IPS-18c (cell line): ENCODE results near the gene ICOS.

Source experiments
- H3K4me3 ChIP-seq: 2 replicates; pipeline ENCODE4 v1.7.0; 2013; ENCODE audit warnings: low read depth, mild to moderate bottlenecking, low read length, moderate library complexity; ENCODE audit not compliant: insufficient read depth
- H3K9me3 ChIP-seq: one replicate; pipeline ENCODE4 v1.6.1; 2013; ENCODE audit warnings: mild to moderate bottlenecking, low read length, moderate library complexity; ENCODE audit not compliant: control insufficient read depth, insufficient read depth

Gene ICOS

GRCh38 chr2:203936535-203936934 is at the start of gene ICOS:
ICOS (plus strand) TSS chr2:203936763; CDS start chr2:203936815, 52 bp downstream.
- no peaks in the 10 kb centered on the region for H3K9me3 ChIP-seq
- H3K4me3 ChIP-seq = no peak within 1 kb of the TSS

DNA sequence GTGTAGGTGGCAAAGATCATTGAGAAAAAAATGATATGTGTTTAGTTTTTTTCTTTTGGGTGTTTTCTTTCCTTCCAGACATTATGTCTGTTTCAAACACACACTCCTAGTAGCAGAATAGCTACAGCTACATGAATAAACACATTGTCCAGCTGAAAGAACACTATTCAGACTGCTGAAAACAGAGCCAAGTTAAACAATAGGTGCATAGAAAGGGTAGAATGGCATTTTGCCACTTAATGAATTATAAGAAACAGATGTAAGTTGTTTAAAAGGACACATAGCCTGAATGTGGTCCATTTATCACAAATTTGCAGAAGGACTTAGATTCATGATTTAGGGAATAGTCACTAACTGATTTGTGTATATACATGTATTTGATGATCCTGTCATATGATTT is 48.9 kb upstream of the ICOS start:
- Histone ChIP-seq H3K4me3 (no peak overlapping the region), H3K9me3 (no peaks in the 10 kb centered on the region)

DNA sequence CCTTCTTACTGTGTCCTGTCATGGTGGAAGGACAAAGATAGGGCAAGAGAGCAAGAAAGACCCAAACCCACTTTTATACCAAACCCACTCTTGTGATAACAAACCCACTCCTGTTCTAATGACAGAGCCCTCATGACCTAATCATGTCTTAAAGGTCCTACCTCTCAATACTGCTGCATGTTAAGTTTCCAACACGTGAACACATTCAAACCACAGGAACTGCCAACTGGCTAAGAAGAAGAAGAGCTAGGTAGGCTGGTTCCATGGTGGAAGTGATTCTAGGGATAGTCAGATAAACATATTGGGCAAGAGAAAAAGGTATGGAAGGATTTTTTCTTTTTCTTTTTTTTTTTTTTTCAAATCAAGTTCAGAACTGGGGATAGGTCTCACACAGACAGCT is 47.0 kb upstream of the ICOS start:
- H3K4me3 ChIP-seq = no peak overlapping the region
- no peaks in the 10 kb centered on the region for H3K9me3 ChIP-seq

GRCh38 chr2:203889944-203890343 is 46.6 kb upstream of the ICOS start:
- Histone ChIP-seq H3K4me3 (no peak overlapping the region), H3K9me3 (no peaks in the 10 kb centered on the region)

DNA sequence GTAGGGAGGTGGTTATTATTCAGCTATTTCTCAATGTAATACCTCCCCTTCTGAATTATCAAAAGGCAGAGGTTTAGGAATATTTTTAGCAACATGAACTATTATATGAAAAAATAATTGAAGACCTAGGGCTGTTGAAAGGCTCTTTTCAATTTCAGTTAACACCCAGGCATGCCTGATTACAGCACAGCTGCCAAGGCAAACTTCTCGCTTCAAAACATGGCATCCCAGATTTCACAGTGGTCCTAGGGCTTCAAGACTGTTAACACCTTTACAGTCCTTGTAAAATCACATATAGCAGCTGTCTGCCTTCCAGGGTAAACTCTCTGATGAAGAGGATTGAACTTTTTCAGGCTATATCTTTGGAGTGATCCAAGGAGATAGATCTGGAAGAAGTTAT is 45.8 kb upstream of the ICOS start:
- Histone ChIP-seq H3K9me3 (no peaks in the 10 kb centered on the region), H3K4me3 (no peak overlapping the region)

DNA sequence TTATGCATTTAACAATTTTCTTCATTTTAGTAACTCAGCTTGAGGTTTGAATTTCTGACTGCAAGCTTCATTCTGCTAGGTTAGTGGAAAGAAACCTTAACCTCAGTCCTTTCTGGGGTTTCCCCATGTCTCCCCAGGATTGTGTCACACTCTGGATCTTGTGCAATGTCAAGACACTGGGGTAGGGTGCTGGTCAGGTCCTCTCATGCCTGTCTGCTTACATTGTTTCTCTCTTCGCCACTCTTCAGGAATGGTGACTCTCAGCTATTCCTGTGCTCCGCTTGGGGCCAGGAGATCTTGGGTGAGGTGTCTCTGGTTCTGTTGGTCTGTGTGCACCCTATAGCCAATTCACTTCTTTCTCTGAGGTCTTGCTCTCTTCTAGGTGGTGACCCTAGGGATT is 45.1 kb upstream of the ICOS start:
- H3K4me3 ChIP-seq = no peak overlapping the region

GRCh38 chr2:203892207-203892606 is 44.4 kb upstream of the ICOS start:
- Histone ChIP-seq H3K9me3 (no peaks in the 10 kb centered on the region), H3K4me3 (no peak overlapping the region)

More for the DNA sequence above, 45.1 kb upstream of the ICOS start:
- no peaks in the 10 kb centered on the region for H3K9me3 ChIP-seq

DNA sequence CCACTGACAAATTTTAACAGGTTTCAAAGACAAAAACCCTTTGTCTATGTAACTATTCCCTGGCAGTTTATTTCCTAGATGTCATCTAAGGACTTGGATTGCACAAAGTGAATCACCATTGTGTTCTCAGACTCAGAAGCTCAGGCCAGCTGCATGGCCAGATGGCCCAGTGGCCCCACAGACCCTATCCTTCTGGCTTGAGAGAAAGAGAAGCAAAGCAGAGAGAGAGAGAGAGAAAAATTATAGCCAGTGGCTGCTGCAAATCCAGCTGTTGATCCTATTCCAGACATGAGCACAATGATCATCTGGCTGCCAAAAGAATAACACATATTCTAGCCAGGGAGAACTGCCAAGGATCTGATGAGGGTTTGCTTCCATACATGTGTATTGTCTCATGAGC is 43.2 kb upstream of the ICOS start:
- H3K4me3 ChIP-seq = no peak overlapping the region
- H3K9me3 ChIP-seq = no peaks in the 10 kb centered on the region

DNA sequence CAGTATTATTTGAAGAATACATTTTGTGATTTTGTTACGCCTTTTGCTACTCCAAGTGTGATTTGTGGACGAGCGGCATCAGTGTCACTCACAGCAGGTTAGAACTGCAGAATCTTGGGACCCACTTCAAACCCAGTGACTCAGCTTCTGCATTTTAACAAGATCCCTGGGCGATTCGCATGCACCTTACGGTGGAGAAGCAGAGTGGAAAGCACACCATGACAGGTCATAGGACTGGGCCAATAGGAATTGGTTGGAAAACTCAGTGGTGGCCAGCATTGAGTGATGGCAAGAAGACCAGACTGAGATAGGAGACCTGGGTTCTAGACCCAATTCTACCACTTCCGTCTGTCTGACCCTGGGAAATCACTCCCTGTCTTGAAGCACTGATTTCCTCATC is 42.7 kb upstream of the ICOS start:
- Histone ChIP-seq H3K9me3 (no peaks in the 10 kb centered on the region), H3K4me3 (no peak overlapping the region)

- no peak overlapping the region for H3K4me3 ChIP-seq
- H3K9me3 ChIP-seq = no peaks in the 10 kb centered on the region
Measured at GRCh38 chr2:203894262-203894661, 42.3 kb upstream of the ICOS start.

- Histone ChIP-seq H3K9me3 (no peaks in the 10 kb centered on the region), H3K4me3 (no peak overlapping the region)
Measured at GRCh38 chr2:203897544-203897943, 39.0 kb upstream of the ICOS start.

DNA sequence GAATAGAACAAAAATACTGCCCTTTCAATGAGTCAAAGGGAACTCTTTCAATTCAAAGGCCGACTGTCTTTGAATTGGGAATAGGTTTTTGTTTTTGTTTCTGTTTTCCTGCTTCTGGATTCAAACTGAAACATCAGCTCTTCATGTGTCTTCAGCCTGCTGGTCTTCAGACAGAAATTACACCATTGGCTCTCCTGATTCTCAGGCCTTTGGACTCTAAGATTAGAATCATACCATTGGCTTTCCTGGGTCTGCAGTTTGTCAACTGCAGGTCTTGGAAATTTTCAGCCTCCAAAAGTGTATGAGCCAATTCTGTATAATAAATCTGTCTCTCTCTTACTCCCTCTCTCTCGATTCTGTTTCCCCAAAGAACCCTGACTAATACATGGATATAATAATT is 37.9 kb upstream of the ICOS start:
- Histone ChIP-seq H3K9me3 (no peaks in the 10 kb centered on the region), H3K4me3 (no peak overlapping the region)

GRCh38 chr2:203900253-203900652 is 36.3 kb upstream of the ICOS start:
- Histone ChIP-seq H3K4me3 (no peak overlapping the region), H3K9me3 (no peaks in the 10 kb centered on the region)

GRCh38 chr2:203904022-203904421 is 32.5 kb upstream of the ICOS start:
- Histone ChIP-seq H3K4me3 (no peak overlapping the region), H3K9me3 (no peaks in the 10 kb centered on the region)

DNA sequence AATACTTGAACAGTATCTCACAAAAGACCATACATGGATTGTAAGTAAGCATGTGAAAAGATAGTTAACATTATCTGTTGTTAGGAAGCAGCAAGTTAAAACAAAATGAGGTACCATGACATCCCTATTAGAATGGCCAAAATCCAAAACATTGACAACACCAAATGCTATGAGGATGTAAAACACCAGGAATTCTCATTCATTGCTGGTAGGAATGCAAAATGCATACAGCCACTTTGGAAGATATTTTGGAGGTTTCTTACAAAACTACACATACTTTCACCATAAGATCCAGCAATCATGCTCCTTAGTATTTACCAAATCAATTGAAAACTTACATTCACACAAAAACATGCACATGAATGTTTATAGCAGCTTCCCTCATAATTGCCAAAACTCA is 30.9 kb upstream of the ICOS start:
- Histone ChIP-seq H3K9me3 (no peaks in the 10 kb centered on the region), H3K4me3 (no peak overlapping the region)

DNA sequence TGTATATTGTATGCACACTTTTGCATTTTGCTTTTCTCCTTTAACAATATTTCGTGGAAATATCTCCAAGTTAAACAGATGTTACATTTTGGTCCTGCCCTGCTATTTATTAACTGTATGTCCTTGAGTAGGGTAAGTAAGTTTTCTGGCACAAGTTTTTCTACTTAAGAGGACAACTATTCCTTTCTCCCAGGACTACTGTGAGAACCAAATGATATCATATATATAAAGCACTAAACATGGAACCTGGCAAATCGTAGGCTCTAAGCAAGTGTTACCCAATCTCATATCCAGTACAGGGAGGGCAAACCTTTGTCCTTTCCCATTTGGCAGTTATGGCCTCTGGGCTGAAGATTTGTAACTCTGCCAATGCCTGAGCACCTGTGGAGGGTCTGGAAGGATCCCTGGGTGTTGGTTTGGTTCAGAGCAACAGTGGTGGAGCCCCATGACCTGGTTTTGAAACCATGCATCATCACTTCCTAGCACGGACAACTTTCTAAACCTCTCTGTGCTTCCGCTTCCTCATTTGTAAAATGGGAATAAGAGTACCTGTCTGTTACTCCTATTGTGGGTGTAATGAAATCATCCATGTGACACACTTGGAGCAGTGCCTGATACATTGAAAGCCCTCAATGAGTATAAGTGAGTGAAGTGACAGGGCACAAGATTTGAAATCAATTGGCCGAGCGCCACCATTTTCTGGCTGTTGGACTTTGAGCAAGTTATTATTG is 28.3 kb upstream of the ICOS start:
- no peak overlapping the region for H3K4me3 ChIP-seq
- H3K9me3 ChIP-seq = no peaks in the 10 kb centered on the region

DNA sequence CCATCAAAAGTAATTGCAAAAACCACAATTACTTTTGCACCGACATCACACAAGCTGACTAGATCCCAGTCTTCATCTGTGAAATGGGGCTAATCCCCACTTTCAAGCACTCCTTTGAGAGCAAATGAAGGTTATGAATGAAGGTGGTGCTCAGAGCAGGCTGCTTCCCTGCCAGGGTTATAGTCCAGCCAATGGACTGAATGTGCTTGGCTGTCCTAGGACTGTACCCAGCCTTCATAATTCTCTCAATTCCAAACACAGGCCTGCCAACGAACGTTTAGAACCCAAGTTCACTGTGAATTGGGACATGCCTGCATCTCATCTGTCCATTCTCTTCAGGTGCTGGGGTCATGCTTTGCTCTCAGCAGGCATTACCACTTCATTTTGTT is 27.8 kb upstream of the ICOS start:
- Histone ChIP-seq H3K9me3 (no peaks in the 10 kb centered on the region), H3K4me3 (no peak overlapping the region)

GRCh38 chr2:203909261-203909967 is 27.1 kb upstream of the ICOS start:
- Histone ChIP-seq H3K9me3 (no peaks in the 10 kb centered on the region), H3K4me3 (no peak overlapping the region)

DNA sequence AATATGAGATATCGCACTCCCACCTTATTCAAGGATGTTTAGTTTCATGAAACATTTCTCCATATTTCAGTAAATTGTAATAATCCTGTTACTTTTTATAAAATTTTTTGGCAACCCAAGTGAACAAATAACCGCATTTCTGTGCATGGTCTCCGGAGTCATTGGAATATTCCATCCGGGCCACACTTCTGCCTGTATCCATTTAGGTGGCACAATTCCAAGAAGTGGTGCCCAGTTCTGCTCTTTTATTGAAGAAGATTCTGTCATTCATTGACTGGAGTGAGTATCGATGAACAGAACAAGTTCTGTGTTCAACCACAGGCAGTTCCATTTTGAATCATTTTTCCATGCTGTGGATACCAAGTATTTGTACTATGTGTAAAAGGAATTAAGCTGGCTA is 26.6 kb upstream of the ICOS start:
- Histone ChIP-seq H3K9me3 (no peaks in the 10 kb centered on the region), H3K4me3 (no peak overlapping the region)
